CD4-positive, alpha-beta T cell treated with Interleukin-15 for 1 hour (primary cell): ENCODE data around the gene DNASE2B.
"Not testable (repeated sequence)": the region's sequence is repeated elsewhere in the genome, so short reads cannot be mapped to it uniquely, and the experiment has no call there.

Experiments
- DNase-seq: peaks from one replicate; pipeline ENCODE4 v3.0.0-alpha.2; 2020

DNASE2B gene

DNA sequence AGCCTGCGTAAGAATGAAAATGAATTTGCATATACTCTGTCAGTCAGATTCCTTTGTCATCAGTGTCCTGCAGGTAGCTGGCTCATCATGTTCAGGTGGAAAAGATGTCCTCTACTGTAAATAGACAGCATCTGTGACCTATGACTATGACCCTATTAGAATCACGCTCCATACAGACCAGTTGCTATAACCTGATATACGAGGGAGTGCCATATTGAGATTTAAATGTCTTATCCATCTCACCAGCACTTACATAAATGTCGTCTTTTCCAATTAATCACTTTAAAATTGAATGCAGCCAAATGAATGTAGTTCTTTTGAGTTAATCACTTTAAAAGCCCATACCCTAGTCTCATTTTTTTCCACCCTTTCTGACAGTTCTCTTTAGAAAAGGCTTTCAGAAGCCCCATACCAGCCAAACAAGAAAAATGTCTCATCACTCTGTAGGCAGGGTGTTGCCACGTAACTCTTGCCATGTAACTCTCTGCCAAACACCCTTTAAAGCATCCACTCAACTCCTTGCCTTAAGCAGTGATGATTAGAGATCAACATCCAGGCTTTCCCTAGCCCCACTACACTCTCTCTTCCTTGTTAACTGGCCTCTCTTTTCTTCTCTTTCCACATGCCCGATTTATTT, 26.3 kb downstream of the DNASE2B start:
- no peak for DNase-seq

- no peak for DNase-seq
Observed at GRCh38 chr1:84425150-84425896, 27.0 kb downstream of the DNASE2B start.

GRCh38 chr1:84426376-84426775, 28.1 kb downstream of the DNASE2B start:
- DNase-seq = no peak

DNA sequence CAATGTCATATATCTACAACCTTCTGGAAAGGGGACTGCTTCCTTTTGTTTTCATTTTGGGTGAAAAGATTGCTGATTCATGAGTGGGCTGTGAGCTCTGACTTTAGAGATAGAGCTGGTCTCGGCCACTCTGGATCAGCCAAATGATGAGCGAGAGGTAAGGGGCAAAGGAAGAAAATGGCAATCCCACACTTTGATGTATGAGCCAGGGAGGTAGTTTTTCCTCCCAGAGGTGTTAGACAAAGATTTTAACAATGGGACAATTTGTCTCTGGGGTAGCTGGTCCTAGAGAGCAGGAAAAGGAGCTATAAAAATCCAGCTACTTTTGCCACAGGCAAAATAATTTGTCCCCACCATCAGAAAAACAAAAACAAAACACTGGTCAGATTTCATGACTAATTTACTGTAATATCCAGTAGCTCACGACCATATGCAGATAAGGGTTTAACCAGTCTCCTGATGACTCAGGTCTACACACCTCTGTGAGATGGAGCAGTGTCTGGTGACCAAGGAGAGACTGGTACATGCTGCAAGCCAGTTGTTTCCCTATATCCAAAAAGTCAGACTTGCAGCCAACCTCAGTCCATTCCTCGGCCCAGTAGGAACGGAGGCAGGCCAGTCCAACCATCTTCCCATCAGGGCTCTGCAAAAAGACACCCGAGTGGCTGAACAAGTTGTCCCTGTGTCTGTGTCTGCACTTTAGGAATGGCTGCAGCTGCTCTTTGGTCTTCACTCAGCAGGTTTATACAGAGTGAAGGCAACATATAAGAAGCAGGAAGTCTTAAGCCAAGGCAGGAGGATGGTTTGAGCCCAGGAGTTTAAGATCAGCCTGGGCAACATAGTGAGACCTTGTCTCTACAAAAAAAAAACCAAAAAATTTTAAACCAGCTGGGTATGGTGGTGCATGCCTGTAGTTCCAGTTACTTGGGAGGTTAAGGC, 29.2 kb downstream of the DNASE2B start:
- no peak for DNase-seq

DNA sequence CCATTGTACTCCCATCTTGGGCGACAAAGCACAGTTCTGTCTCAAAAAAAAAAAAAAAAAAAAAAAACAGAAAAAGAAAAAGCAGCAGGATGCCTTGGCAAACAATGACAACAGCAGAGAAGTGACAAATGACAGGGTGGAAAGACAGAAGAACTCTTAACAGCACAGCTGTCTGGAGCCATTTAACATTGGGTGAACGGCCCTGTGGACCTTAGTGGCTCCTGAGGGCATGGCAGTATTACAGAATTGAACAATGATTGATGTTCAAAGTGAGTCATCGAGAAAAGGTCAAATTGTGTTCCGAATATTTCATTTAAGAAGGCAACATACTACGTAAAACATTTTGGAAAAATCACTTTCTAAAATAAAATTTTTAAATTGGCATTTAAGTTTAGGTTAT, 30.0 kb downstream of the DNASE2B start:
- no peak for DNase-seq

GRCh38 chr1:84429231-84429630, 30.9 kb downstream of the DNASE2B start:
- no peak for DNase-seq

GRCh38 chr1:84430546-84430945, 32.3 kb downstream of the DNASE2B start:
- no peak for DNase-seq

- DNase-seq = peak; percentile 72
Observed at GRCh38 chr1:84433258-84434080, 35.2 kb downstream of the DNASE2B start.

DNA sequence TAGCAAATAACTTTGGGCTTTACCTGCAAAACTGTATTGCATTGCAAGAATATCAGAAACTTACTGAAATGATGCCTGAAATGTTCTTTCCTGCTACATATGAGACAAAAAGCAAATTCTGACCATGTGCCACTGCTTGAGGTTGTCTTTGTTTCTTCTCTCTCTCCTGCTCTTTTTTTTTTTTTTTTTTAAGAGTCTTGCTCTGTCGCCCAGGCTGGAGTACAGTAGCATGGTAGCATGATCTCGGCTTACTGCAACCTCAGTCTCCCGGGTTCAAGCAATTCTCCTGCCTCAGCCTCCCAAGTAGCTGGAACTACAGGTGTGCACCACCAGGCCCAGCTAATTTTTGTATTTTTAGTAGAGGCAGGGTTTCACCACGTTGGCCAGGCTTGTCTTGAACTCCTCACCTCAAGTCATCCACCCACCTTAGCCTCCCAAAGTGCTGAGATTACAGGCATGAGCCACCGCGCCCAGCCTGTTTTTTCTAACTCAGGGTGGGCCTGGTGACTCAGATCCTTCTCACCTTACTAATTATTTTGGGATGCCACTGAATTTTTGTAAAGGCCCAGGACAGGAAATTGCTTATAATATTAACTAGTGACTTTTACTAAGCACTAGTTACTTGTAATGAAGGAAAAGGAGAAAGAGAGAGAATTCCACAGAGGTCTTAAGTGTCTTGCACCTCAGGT, 35.9 kb downstream of the DNASE2B start:
- no peak for DNase-seq

DNA sequence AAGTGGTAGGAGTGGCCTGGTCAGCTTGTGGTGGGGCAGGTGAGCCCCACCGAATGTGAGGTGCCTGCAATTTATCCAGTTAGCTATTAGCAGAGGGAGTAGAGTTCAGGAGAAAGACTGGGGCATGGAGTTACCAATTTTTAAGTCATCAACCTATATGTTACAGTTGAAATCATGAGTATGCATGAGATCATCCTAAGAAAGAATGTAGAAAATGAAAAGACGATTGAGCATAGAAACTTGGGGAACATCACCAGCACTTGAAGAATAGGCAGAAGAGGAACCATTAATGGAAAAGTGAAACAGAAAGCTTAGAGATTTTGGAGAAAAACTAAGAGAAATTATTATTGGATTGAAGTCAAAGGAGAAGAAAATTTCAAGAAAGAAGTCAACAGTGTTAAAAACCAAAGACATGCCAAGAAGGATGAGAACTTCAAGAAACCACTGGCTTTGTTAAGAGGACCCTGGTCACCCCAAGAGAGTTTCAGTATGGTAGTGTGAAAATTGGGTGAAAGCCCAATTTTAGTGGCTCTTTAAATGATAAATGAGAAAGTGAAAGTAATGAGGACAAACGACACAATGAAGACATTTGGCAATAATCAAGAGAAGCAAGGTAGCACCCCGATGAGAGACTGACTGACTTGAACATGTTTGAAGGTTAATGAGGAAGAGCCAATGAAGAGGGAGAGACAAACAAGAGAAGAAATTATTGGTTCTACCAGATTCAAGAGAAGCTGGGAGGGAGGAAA, 36.7 kb downstream of the DNASE2B start:
- DNase-seq = no peak

GRCh38 chr1:84436876-84437655, 38.8 kb downstream of the DNASE2B start:
- no peak for DNase-seq

GRCh38 chr1:84442256-84442655, 44.0 kb downstream of the DNASE2B start:
- no peak for DNase-seq

GRCh38 chr1:84442747-84443646, 44.7 kb downstream of the DNASE2B start:
- not testable (repeated sequence) for DNase-seq

GRCh38 chr1:84448704-84449103, 50.4 kb downstream of the DNASE2B start:
- DNase-seq = not testable (repeated sequence)

GRCh38 chr1:84450910-84451309, 52.6 kb downstream of the DNASE2B start:
- no peak for DNase-seq

DNA sequence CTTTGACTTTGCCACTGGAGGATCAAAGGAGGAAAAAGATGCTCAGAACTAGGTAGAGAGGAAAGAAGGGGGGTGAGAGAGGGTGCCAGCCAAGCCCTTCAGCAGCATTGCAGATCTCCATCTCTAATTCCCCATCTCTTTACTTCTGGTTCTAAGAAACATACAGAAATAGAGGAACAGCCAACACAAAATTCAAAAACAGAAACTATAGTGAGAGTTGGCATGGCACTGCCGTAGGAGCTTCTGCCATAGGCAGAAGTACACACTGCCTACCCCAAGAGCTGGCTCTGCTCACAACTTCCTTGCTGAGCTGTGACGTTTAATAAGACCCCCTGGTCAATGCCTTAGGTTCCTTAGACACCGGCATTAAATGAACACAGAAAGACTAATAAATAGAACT, 54.2 kb downstream of the DNASE2B start:
- no peak for DNase-seq

DNA sequence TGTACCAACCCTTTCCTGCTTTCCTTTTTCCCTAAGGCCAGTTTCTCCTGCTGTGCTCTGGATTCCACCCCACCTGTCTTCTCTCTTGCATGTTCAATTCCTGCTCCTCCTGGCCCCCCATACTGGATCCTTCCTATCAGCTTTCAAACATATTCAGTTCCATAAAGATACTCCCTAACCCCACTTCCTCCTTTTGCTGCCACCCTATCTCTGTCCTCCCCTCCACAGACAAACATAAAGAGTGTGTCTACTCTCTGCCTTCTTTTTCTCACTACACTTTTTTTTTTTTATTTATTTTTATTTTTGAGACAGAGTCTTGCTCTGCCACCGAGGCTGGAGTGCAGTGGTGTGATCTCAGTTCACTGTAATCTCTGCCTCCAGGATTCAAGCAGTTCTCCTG, 63.8 kb downstream of the DNASE2B start:
- no peak for DNase-seq
